GM18511 (cell line): ENCODE measurements around the gene FNIP2.
"Not testable (repeated sequence)": the region's sequence is repeated elsewhere in the genome, so short reads cannot be mapped to it uniquely, and the experiment has no call there.

Experiments
- ATAC-seq: cut with Tn5 transposase; IDR thresholded peaks from one replicate; pipeline ENCODE4 v1.9.1; 2021; ENCODE audit warnings: mild to moderate bottlenecking, moderate library complexity; ENCODE audit not compliant: unreplicated experiment

FNIP2 gene

DNA sequence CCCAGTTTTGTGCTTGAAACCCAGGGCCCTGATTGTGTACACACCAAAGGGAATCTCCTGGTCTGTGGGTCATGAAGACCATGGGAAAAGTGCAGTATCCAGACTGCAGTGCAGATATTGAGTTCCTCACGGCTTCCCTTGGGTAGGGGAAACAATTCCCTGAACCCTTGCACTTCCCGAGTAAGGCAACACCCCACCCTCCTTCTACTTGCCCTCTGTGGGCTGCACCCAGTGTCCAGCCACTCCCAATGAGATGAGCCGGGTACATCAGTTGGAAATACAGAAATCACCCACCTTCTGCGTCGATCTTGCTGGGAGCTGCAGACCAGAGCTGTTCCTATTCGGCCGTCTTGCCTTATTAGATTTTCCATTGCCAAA, 134.2 kb downstream of the FNIP2 start:
- no peak for ATAC-seq

GRCh38 chr4:158903472-158904043, 134.7 kb downstream of the FNIP2 start:
- no peak for ATAC-seq

- no peak for ATAC-seq
Observed at GRCh38 chr4:158904815-158905214, 136.0 kb downstream of the FNIP2 start.

- peak; percentile 86 for ATAC-seq
Observed at GRCh38 chr4:158906073-158906472, 137.2 kb downstream of the FNIP2 start.

GRCh38 chr4:158912390-158912789, 143.6 kb downstream of the FNIP2 start:
- no peak for ATAC-seq

GRCh38 chr4:158912806-158913205, 144.0 kb downstream of the FNIP2 start:
- no peak for ATAC-seq

- no peak for ATAC-seq
Observed at GRCh38 chr4:158913766-158914165, 144.9 kb downstream of the FNIP2 start.

DNA sequence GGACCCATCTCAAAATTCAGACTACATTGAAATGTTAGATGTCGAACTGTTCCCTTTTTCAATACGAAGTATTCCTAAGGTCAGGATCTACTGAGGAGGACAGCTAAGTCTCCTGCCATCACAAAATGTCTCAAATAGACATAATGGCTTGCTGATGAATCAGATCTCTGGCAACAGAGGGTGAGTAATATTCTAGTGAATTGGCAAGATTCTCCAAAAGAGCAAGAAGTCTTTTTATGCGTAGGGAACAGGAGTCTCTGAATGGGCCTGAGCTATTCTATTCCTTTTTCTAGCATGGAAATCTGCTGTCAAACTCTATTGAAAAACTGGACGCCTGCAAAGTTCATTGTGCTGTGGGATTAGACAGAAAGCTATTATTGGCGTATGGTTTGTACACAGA, 145.4 kb downstream of the FNIP2 start:
- ATAC-seq, result no peak

GRCh38 chr4:158915683-158916241, 146.9 kb downstream of the FNIP2 start:
- no peak for ATAC-seq

DNA sequence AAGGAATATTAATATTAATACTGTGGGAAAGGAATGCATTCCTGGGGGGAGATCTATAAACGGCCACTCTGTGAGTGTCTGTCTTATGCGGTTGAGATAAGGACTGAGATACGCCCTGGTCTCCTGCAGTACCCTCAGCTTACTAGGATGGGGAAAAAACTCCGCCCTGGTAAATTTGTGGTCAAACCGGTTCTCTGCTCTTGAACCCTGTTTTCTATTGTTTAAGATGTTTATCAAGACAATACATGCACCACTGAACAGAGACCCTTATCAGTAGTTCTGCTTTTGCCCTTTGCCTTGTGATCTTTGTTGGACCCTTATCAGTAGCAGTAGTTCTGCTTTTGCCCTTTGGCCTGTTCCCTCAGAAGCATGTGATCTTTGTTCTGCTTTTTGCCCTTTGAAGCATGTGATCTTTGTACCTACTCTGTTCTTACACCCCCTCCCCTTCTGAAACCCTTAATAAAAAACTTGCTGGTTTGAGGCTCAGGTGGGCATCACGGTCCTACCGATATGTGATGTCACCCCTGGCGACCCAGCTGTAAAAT, 151.7 kb downstream of the FNIP2 start:
- not testable (repeated sequence) for ATAC-seq

- not testable (repeated sequence) for ATAC-seq
Observed at GRCh38 chr4:158927774-158928173, 158.9 kb downstream of the FNIP2 start.

DNA sequence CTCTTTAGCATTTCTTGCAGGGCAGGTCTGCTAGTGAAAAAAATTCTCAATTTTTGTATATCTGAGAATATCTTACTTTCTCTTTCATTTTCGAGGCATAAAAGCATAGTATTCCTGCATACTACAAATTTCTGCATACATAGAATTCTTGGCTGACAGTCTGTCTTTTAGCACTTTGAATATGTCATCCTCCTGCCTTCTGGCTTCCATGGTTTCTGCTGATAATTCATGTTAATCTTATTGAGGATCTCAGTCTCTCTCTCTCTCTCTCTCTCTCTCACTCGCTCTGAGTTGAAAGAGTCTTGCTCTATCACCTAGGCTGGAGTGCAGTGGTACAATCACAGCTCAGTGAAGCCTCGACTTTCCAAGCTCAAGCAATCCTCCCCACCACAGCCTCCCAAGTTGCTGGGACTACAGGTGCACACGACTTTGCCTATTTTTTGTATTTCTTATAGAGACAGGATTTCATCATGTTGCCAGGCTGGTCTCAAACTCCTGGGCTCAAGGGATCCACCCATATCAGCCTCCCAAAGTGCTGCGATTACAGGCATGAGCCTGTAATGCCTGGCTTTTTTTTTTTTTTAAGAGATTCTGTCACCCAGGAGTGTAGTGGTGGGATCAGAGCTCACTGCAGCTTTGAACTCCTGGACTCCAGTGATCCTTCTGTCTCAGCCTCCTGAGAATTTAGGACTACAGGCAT, 161.3 kb downstream of the FNIP2 start:
- no peak for ATAC-seq

DNA sequence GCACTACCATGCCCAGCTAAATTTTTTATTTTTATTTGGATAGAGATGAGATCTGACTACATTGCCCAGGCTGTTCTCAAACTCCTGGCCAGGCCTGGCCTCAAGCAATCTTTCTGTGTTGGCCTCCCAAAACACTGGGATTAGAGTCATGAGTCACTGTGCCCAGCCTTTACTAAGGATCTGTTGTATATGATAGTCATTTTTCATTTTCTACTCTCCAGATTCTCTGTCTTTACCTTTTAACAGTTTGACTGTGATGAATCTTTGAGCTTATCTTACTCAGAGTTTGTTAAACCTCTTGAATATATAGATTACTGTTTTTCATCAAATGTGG, 161.8 kb downstream of the FNIP2 start:
- no peak for ATAC-seq

DNA sequence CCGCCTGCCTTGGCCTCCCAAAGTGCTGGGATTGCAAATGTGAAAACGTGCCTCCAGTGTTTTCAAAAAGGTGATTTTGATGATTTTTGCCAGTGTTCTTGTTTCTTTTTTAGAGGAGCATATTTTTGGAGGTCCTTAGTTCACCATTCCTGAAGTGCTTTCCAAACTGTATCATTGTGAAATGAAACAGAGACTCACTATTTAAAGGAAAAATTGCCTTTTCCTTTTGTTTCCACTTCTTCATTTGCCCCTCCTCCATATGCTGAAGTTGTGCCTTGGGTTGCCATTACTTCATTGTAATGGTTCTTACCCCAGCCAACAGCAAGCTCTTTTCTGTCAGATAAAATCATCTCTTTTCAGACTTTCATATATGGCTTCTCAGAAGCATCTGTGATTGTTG, 164.4 kb downstream of the FNIP2 start:
- ATAC-seq, result no peak

GRCh38 chr4:158934996-158935669, 166.3 kb downstream of the FNIP2 start:
- ATAC-seq, result no peak

DNA sequence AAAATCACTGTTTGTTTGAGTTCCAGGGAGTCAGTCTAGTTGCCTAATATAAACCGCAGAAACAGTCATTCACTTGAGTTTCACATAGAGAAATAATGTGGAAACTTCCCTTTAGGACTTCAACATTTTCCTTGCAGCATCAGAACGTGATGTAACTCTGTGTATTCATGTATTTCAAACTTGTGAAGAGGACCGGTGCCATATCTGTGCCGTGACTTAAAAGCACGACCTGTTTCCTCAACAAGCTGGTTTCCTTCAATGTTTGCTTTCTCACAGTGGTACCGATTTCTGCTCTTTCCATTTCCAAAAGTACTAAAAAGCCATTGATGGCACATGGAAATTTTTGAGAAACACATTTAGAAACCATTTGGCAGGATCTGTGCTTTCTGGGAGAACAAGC, 167.4 kb downstream of the FNIP2 start:
- ATAC-seq, result no peak

- no peak for ATAC-seq
Observed at GRCh38 chr4:158938220-158939044, 169.6 kb downstream of the FNIP2 start.

DNA sequence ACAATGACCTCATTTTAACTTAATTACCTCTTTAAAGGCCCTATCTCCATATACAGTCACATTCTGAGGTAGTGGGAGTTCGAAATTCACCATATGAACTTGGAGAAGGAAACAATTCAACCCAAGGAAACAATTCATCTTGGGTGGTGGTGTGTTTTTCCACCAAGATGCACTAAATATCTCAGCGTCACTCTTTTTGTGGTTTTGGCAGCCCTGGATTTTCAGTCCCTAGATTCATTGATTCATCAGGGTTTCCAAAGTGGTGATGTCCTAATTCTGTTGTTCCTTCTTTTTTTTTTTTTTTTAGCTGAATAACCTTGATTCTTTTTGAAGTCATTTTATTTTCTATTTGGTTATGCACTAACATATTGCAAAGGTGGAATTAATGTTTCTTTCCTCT, 171.4 kb downstream of the FNIP2 start:
- no peak for ATAC-seq

DNA sequence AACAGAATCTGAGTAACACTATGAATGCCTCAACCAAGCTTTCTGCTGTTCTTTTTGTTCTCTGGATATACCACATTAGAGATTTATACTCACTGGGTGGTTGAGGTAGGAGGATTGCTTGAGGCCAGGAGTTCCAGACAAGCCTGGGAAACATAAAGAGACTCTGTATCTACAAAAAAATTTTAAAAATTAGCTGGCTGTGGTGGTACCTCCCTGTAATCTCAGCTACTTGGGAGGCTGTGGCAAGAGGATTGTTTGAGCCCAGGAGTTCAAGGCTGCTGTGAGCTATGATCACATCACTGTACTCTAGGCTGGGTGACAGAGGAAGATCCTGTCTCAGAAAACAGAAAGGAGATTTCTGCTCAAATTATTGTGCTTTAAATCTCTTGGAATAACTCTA, 172.5 kb downstream of the FNIP2 start:
- ATAC-seq, result no peak

DNA sequence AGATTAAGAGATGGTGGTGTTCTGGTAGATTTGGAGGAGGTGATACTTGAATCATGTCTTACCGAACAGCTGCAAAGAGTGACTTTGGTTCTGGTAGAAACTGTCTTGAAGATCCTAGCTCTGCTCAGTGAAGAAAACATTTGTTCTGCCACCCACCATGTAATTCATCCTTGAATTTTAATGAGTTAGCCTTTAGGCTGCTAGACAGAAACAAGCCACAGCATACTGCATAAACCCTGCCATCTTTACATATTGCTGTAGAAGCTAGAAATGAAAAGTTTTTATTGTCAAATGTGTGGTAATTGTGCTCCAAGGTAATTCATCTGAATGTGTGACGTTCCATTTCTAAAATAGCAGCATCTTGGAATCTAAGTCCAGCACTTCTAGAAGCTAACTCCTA, 173.1 kb downstream of the FNIP2 start:
- no peak for ATAC-seq

DNA sequence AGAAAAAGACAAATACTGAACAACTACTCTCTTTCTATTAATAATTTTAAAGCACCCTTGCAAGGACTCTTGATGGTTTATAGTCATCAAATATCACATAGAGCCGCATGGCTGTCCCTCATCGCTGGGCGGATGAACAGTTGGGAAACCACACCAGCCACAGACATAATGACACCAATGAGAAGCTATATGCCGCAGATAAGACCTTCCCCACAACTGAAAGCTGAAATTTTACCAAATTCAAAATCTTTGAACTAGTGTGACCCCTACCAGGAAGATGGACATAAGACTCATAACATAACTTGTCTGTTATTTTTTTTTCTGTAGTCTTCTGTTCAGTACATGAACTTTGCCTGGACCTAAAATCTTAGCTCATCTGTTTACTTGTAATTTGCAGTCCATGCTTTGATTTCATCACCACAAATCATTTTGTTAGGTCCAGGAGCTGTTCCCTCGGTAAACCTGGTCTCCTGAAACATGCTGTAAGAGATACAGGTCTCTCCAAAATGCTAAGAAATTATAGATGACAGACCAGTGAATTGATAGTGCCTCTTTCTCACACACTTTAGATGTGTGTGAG, 176.8 kb downstream of the FNIP2 start:
- ATAC-seq, result no peak
